HepG2 (cell line): ENCODE results near the gene PCSK7. TPM values are rescaled to one million over a fixed set of nuclear protein-coding genes. Genes with fewer than 3 reads are reported as not detected.

Experiments
- ATAC-seq: fragments of 200-7000 bp; cut with Tn5 transposase; 3 replicates; pipeline ENCODE4 v1.9.1; 2020; ENCODE audit warnings: mild to moderate bottlenecking, moderate library complexity
- BruUV-seq: library from RNA; stranded (reverse); fragments of 400-500 nt; replicated peaks from 2 replicates; lab custom pipeline; 2021; lab: Mats Ljungman, UMichigan
- CTCF ChIA-PET: fragments of 300-600 bp; formaldehyde crosslinking; extraction: SDS; loops from one replicate; lab custom pipeline; 2021; ENCODE audit warnings: low total read pairs, inconsistent platforms, low intra/inter-chr PET ratio; lab: Yijun Ruan, JAX
- POLR2A ChIA-PET: fragments of 350-600 bp; sonication (Branson Sonifier 250); formaldehyde crosslinking; loops from one replicate; lab custom pipeline; 2020; ENCODE audit warnings: antibody characterized with exemption, inconsistent platforms; lab: Yijun Ruan, JAX
- DNase-seq: peaks from one replicate; pipeline ENCODE4 v3.0.0-alpha.2; 2015; ENCODE audit warnings: low spot score
- FAIRE-seq: peaks from 3 replicates; lab custom pipeline; 2011; peaks lifted over from hg19 to GRCh38; lab: Jason Lieb, UNC
- H2AFZ ChIP-seq: one replicate; pipeline ENCODE4 v1.6.1; 2011; ENCODE audit warnings: low read length, inconsistent platforms
- H3K27ac ChIP-seq: fragments of 300-600 bp; 3 replicates; pipeline ENCODE4 v1.8.0; 2011; ENCODE audit warnings: mixed run types, mild to moderate bottlenecking, mixed read lengths, low read length, inconsistent platforms; ENCODE audit not compliant: insufficient read depth; ENCODE audit errors: extremely low read length
- H3K27me3 ChIP-seq, 2 experiments: fragments of 200-600 bp in 1 of 2; 2 replicates in 1 of 2; 3 replicates in 1 of 2; pipeline versions ENCODE4 v1.6.0 to v1.8.0; 2011; ENCODE audit warnings: low read length in 2 of 2, mild to moderate bottlenecking in 2 of 2, moderate library complexity in 2 of 2, inconsistent platforms in 1 of 2; ENCODE audit not compliant: insufficient read depth in 2 of 2, control insufficient read depth in 1 of 2
- H3K36me3 ChIP-seq, 2 experiments: fragments of 200-600 bp in 1 of 2; replicated peaks in 1 of 2; 2 replicates in 1 of 2; 3 replicates in 1 of 2; pipeline versions ENCODE4 v1.5.1 to v1.8.0; 2011; ENCODE audit warnings: low read length in 2 of 2, inconsistent platforms in 1 of 2; ENCODE audit not compliant: insufficient read depth in 2 of 2, control insufficient read depth in 1 of 2
- H3K4me1 ChIP-seq: 2 replicates; pipeline ENCODE4 v1.5.1; 2012; ENCODE audit warnings: low read length, inconsistent platforms; ENCODE audit not compliant: insufficient read depth
- H3K4me2 ChIP-seq: 2 replicates; pipeline ENCODE4 v1.6.0; 2011; ENCODE audit warnings: low read depth, low read length, inconsistent platforms
- H3K4me3 ChIP-seq, 3 experiments: fragments of 200-600 bp in 1 of 3; sonication (generic), shearing (Covaris generic) in 1 of 3; replicated peaks in 1 of 3; 2 replicates each; pipeline ENCODE4 v1.5.1; 2011 to 2016; ENCODE audit warnings: low read length in 3 of 3, inconsistent platforms in 2 of 3, low read depth in 2 of 3, mild to moderate bottlenecking in 2 of 3, control low read depth in 1 of 3, mixed read lengths in 1 of 3; ENCODE audit not compliant: insufficient read depth in 1 of 3
- H3K79me2 ChIP-seq: one replicate; pipeline ENCODE4 v1.6.1; 2011; ENCODE audit warnings: low read length, inconsistent platforms; ENCODE audit not compliant: insufficient read depth
- H3K9ac ChIP-seq: 2 replicates; pipeline ENCODE4 v1.6.0; 2011; ENCODE audit warnings: mild to moderate bottlenecking, low read depth, low read length, inconsistent platforms; ENCODE audit not compliant: insufficient read depth
- H3K9me3 ChIP-seq: 2 replicates; pipeline ENCODE4 v1.5.1; 2012; ENCODE audit warnings: mild to moderate bottlenecking, low read length
- H4K20me1 ChIP-seq: 2 replicates; pipeline ENCODE4 v1.6.0; 2011; ENCODE audit warnings: inconsistent platforms, mild to moderate bottlenecking, low read length, moderate library complexity; ENCODE audit not compliant: insufficient read depth
- GATAD1 ChIP-seq: IDR thresholded peaks from 2 replicates; pipeline ENCODE4 v1.6.1; 2016; ENCODE audit warnings: missing genetic modification reagents, missing compliant biosample characterization
- KAT2B ChIP-seq: fragments of 150-350 bp; IDR thresholded peaks from 2 replicates; pipeline ENCODE4 v1.6.1; 2014; ENCODE audit warnings: low read depth, low read length, borderline replicate concordance
- MTA3 ChIP-seq: sonication (generic); formaldehyde crosslinking; IDR thresholded peaks from 2 replicates; pipeline ENCODE4 v1.4.0; 2020; ENCODE audit warnings: missing genetic modification reagents
- SOX13 ChIP-seq, 3 experiments: fragments of 450-650 bp in 1 of 3; sonication (generic) in 1 of 3; formaldehyde crosslinking in 1 of 3; IDR thresholded peaks in 2 of 3; conservative IDR thresholded peaks in 1 of 3; 2 replicates each; pipeline versions ENCODE4 v1.5.0 to v1.6.1; 2016 to 2020; ENCODE audit warnings: antibody characterized with exemption in 1 of 3, mild to moderate bottlenecking in 1 of 3, missing compliant biosample characterization in 1 of 3, missing genetic modification reagents in 1 of 3, moderate library complexity in 1 of 3
- SP5 ChIP-seq: IDR thresholded peaks from 2 replicates; pipeline ENCODE4 v1.6.1; 2016; ENCODE audit warnings: low read depth, borderline replicate concordance
- TBP ChIP-seq: sonication (generic); formaldehyde crosslinking; IDR thresholded peaks from 2 replicates; pipeline ENCODE4 v1.5.0; 2020; ENCODE audit warnings: missing genetic modification reagents
- ZEB1 ChIP-seq: IDR thresholded peaks from 2 replicates; pipeline ENCODE4 v1.6.1; 2012; ENCODE audit warnings: mild to moderate bottlenecking, low read depth, inconsistent platforms; ENCODE audit not compliant: insufficient replicate concordance
- ZFP41 ChIP-seq: sonication (generic); formaldehyde crosslinking; IDR thresholded peaks from 2 replicates; pipeline ENCODE4 v1.4.0; 2020; ENCODE audit warnings: mild to moderate bottlenecking, missing genetic modification reagents, borderline replicate concordance
- ZFP90 ChIP-seq: sonication (generic); formaldehyde crosslinking; IDR thresholded peaks from 2 replicates; pipeline ENCODE4 v1.8.0; 2022; ENCODE audit warnings: missing genetic modification reagents, mild to moderate bottlenecking, inconsistent platforms, borderline replicate concordance
- ZNF207 ChIP-seq: fragments of 450-650 bp; IDR thresholded peaks from 2 replicates; pipeline ENCODE4 v1.6.1; 2016; ENCODE audit warnings: antibody characterized with exemption, borderline replicate concordance
- ZNF337 ChIP-seq: sonication (generic); formaldehyde crosslinking; IDR thresholded peaks from 2 replicates; pipeline ENCODE4 v1.5.1; 2020; ENCODE audit warnings: missing genetic modification reagents, low read depth, mild to moderate bottlenecking, borderline replicate concordance
- WGBS: methylation state at CpG from one replicate; pipeline ENCODE4 v1.1.6; 2017; ENCODE audit warnings: low lambda C conversion rate; 5-methylcytosine and 5-hydroxymethylcytosine counted together
- in situ Hi-C: cut with HindIII; loops from 2 replicates; pipeline ENCODE4 v1.10.0; 2017; ENCODE audit warnings: low pct_unique_long_range_greater_than_20kb; ENCODE audit not compliant: extremely low pct_ligation_motif_present
- intact Hi-C: fragments of 100-400 bp; cut with micrococcal nuclease; formaldehyde crosslinking; loops from one replicate; pipeline ENCODE4 v1.10.0; 2022; ENCODE audit not compliant: unreplicated experiment
- polyA plus RNA-seq, 8 experiments: library from polyadenylated mRNA; depleted of rRNA in 3 of 8; stranded (reverse) in 7 of 8; unstranded in 1 of 8; fragments of >200 nt; fragmentation: Illumina TruSeq in 4 of 8; extraction: Trizol in 4 of 8; gene quantifications; 2 replicates each; pipeline versions ENCODE4 v1.2.1 to v1.2.3, GENCODE V29; 2011 to 2016; ENCODE audit warnings: low read depth in 4 of 8, missing spikeins in 1 of 8, mixed read lengths in 1 of 8; ENCODE audit not compliant: insufficient read depth in 1 of 8
- total RNA-seq, 5 experiments: library from RNA; depleted of rRNA; stranded (reverse); fragments of >200 nt; fragmentation: Illumina TruSeq; extraction: Trizol; gene quantifications; 2 replicates each; pipeline ENCODE4 v1.2.3, GENCODE V29; 2016; ENCODE audit warnings: low read depth in 1 of 5
- TF ChIP-seq, protein P1 (sequence below): sonication (generic); formaldehyde crosslinking; IDR thresholded peaks from 2 replicates; pipeline ENCODE4 v1.4.0; 2020; ENCODE audit warnings: mild to moderate bottlenecking, missing genetic modification reagents
- TF ChIP-seq, protein P2 (sequence below): sonication (generic); formaldehyde crosslinking; IDR thresholded peaks from 2 replicates; pipeline ENCODE4 v1.4.0; 2020; ENCODE audit warnings: missing genetic modification reagents, low read depth, mild to moderate bottlenecking, borderline replicate concordance
- TF ChIP-seq, protein P3 (sequence below): sonication (generic); formaldehyde crosslinking; IDR thresholded peaks from 2 replicates; pipeline ENCODE4 v1.4.0; 2020; ENCODE audit warnings: missing genetic modification reagents; ENCODE audit errors: not compliant biosample characterization
- TF ChIP-seq, protein P4 (sequence below): IDR thresholded peaks from 2 replicates; pipeline ENCODE4 v1.6.1; 2016

Gene PCSK7
- total and polyA plus RNA-seq, 2 of the 13 experiments (the other 11 are each of a cell fraction or from before 2014, with no cell fraction given): 13.4 to 13.8 TPM

DNA sequence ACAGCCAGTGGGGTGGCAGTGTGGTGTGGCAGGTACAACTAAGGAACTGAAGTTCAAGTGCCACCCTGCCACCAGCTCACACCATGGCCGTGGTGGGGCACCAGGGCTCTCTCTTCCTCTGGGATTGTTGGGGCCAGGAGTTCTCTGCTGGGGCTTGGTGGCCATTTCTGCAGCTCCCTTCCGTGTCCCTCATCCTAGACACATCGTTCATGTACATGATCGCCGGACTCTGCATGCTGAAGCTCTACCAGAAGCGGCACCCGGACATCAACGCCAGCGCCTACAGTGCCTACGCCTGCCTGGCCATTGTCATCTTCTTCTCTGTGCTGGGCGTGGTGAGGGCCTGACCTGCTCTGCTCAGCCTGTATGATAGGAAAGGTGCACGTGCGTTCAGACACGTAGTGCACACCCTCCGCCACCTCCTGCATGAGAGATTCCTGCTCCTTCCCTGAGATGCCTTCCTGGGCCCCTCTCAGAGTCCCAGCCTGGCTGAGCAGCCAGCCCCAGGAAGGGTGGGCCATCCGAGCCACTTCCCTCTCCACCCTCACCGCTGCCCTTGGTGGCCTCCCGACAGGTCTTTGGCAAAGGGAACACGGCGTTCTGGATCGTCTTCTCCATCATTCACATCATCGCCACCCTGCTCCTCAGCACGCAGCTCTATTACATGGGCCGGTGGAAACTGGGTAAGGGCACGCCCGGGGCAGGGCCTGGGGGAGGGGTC, 40.0 kb downstream of the PCSK7 start:
- Histone ChIP-seq H3K27me3 (no peaks in the 10 kb centered on the region), H3K4me1 (peaks cover 7% of the 10 kb centered on the region), H3K27ac (no peak overlapping the region), H3K36me3 (peaks cover 8 to 18% of the 10 kb centered on the region in 2 experiments; a peak in 3 of 5 replicates), H3K9ac (no peak overlapping the region), H3K4me2 (no peak overlapping the region), H3K4me3 (no peak overlapping the region), H3K79me2 (no peaks in the 10 kb centered on the region), H2AFZ (no peak overlapping the region), H3K9me3 (no peaks in the 10 kb centered on the region), H4K20me1 (no peaks in the 10 kb centered on the region)
- ChIA-PET CTCF (no interaction called here), POLR2A (no interaction called here)
- BruUV-seq: no TSS peak
- in situ Hi-C loops (no loop called here), intact Hi-C loops (no loop called here)
- no peak for DNase-seq
- 96% methylated on average over 18 of the region's 26 CpGs for WGBS
- ATAC-seq: no peak
- TF ChIP-seq, protein P1, sequence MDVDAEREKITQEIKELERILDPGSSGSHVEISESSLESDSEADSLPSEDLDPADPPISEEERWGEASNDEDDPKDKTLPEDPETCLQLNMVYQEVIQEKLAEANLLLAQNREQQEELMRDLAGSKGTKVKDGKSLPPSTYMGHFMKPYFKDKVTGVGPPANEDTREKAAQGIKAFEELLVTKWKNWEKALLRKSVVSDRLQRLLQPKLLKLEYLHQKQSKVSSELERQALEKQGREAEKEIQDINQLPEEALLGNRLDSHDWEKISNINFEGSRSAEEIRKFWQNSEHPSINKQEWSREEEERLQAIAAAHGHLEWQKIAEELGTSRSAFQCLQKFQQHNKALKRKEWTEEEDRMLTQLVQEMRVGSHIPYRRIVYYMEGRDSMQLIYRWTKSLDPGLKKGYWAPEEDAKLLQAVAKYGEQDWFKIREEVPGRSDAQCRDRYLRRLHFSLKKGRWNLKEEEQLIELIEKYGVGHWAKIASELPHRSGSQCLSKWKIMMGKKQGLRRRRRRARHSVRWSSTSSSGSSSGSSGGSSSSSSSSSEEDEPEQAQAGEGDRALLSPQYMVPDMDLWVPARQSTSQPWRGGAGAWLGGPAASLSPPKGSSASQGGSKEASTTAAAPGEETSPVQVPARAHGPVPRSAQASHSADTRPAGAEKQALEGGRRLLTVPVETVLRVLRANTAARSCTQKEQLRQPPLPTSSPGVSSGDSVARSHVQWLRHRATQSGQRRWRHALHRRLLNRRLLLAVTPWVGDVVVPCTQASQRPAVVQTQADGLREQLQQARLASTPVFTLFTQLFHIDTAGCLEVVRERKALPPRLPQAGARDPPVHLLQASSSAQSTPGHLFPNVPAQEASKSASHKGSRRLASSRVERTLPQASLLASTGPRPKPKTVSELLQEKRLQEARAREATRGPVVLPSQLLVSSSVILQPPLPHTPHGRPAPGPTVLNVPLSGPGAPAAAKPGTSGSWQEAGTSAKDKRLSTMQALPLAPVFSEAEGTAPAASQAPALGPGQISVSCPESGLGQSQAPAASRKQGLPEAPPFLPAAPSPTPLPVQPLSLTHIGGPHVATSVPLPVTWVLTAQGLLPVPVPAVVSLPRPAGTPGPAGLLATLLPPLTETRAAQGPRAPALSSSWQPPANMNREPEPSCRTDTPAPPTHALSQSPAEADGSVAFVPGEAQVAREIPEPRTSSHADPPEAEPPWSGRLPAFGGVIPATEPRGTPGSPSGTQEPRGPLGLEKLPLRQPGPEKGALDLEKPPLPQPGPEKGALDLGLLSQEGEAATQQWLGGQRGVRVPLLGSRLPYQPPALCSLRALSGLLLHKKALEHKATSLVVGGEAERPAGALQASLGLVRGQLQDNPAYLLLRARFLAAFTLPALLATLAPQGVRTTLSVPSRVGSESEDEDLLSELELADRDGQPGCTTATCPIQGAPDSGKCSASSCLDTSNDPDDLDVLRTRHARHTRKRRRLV: no peak
- no peak for TF ChIP-seq TBP
- TF ChIP-seq, protein P2, sequence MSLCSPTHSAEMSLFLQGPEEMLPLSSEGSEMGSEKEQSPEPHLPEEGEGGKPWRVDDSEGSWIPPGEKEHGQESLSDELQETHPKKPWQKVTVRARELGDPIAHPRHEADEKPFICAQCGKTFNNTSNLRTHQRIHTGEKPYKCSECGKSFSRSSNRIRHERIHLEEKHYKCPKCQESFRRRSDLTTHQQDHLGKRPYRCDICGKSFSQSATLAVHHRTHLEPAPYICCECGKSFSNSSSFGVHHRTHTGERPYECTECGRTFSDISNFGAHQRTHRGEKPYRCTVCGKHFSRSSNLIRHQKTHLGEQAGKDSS (CRISPR knock-in tag): no peak
- TF ChIP-seq, protein P3, sequence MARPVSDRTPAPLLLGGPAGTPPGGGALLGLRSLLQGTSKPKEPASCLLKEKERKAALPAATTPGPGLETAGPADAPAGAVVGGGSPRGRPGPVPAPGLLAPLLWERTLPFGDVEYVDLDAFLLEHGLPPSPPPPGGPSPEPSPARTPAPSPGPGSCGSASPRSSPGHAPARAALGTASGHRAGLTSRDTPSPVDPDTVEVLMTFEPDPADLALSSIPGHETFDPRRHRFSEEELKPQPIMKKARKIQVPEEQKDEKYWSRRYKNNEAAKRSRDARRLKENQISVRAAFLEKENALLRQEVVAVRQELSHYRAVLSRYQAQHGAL (CRISPR knock-in tag): no peak
- TF ChIP-seq SP5 (CRISPR knock-in tag): no peak
- TF ChIP-seq ZFP41: no peak
- no peak for TF ChIP-seq SOX13 (IDR thresholded peaks at IDR 0.05)
- TF ChIP-seq SOX13 (CRISPR knock-in tag; conservative IDR thresholded peaks at IDR 0.05 in 1 of 2, IDR thresholded peaks at IDR 0.05 in 1 of 2): no peak
- TF ChIP-seq ZEB1: no peak
- no peak for TF ChIP-seq GATAD1 (CRISPR knock-in tag)
- TF ChIP-seq, protein P4, sequence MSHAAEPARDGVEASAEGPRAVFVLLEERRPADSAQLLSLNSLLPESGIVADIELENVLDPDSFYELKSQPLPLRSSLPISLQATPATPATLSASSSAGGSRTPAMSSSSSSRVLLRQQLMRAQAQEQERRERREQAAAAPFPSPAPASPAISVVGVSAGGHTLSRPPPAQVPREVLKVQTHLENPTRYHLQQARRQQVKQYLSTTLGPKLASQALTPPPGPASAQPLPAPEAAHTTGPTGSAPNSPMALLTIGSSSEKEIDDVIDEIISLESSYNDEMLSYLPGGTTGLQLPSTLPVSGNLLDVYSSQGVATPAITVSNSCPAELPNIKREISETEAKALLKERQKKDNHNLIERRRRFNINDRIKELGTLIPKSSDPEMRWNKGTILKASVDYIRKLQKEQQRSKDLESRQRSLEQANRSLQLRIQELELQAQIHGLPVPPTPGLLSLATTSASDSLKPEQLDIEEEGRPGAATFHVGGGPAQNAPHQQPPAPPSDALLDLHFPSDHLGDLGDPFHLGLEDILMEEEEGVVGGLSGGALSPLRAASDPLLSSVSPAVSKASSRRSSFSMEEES (CRISPR knock-in tag): no peak
- no peak for TF ChIP-seq ZNF337 (CRISPR knock-in tag)
- no peak for TF ChIP-seq MTA3
- TF ChIP-seq KAT2B: no peak
- TF ChIP-seq ZNF207: no peak
- no peak for TF ChIP-seq ZFP90 (CRISPR knock-in tag)
- FAIRE-seq: no peak
